Gastroesophageal sphincter (tissue), 4 donors: ENCODE measurements around the gene OXLD1. TPM values are rescaled to one million over a fixed set of nuclear protein-coding genes. Genes with fewer than 3 reads are reported as not detected.

Experiments
- ATAC-seq: fragments of 150-250 bp; one replicate; pipeline ENCODE4 v1.9.1; 2016; ENCODE audit warnings: mild to moderate bottlenecking, moderate library complexity
- H3K27ac ChIP-seq, 4 donors: fragments of 200-600 bp; sonication (generic) in 3 of 4; 1 replicate in 3 of 4; 2 replicates in 1 of 4; pipeline ENCODE4 v1.5.1; 2016 to 2019
- H3K27me3 ChIP-seq: fragments of 200-600 bp; sonication (generic); one replicate; pipeline ENCODE4 v1.5.1; 2019
- H3K36me3 ChIP-seq, 2 donors: fragments of 200-600 bp; sonication (generic); one replicate each; pipeline ENCODE4 v1.5.1; 2019; ENCODE audit warnings: control low read depth in 1 of 2
- H3K4me1 ChIP-seq, 3 donors: fragments of 200-600 bp; sonication (generic); 1 replicate in 2 of 3; 2 replicates in 1 of 3; pipeline ENCODE4 v1.5.1; 2016 to 2019; ENCODE audit warnings: control low read depth in 2 of 3
- H3K4me3 ChIP-seq, 2 donors: fragments of 200-600 bp; sonication (generic); one replicate each; pipeline ENCODE4 v1.5.1; 2019; ENCODE audit warnings: mild to moderate bottlenecking in 1 of 2, moderate library complexity in 1 of 2
- H3K9me3 ChIP-seq, 3 donors: fragments of 200-600 bp; sonication (generic); one replicate each; pipeline ENCODE4 v1.5.1; 2017 to 2019; ENCODE audit warnings: control low read depth in 2 of 3
- EP300 ChIP-seq: sonication (generic); formaldehyde crosslinking; IDR thresholded peaks from one replicate; pipeline ENCODE4 v1.6.1; 2017; ENCODE audit warnings: antibody characterized with exemption, mild to moderate bottlenecking
- POLR2A ChIP-seq, 2 donors: fragments of 450-650 bp; IDR thresholded peaks; one replicate each; pipeline ENCODE4 v1.6.1; 2017; ENCODE audit warnings: antibody characterized with exemption in 2 of 2, mild to moderate bottlenecking in 2 of 2, moderate library complexity in 1 of 2
- POLR2AphosphoS5 ChIP-seq: sonication (generic); formaldehyde crosslinking; IDR thresholded peaks from one replicate; pipeline ENCODE4 v1.6.1; 2017; ENCODE audit warnings: antibody characterized with exemption
- WGBS, 2 donors: methylation state at CpG; one replicate each; pipeline ENCODE4 v1.1.5; 2018; ENCODE audit warnings: low coverage in 1 of 2; 5-methylcytosine and 5-hydroxymethylcytosine counted together
- total RNA-seq, 4 donors: library from RNA; depleted of rRNA; stranded (reverse); fragments of >200 nt; gene quantifications; one replicate each; pipeline ENCODE4 v1.1.0, GENCODE V29; 2016
- TF ChIP-seq, protein P1 (sequence below), 4 experiments: fragments of 200-600 bp in 2 of 4; fragments of 450-650 bp in 2 of 4; sonication (generic) in 1 of 4; IDR thresholded peaks; one replicate each; pipeline ENCODE4 v1.5.1; 2017 to 2019; ENCODE audit warnings: antibody characterized with exemption in 4 of 4, mild to moderate bottlenecking in 2 of 4, moderate library complexity in 2 of 4

Gene OXLD1
- total RNA-seq, 4 donors from 2014 or later, result 19.4 to 31.8 (median 25.3) TPM

DNA sequence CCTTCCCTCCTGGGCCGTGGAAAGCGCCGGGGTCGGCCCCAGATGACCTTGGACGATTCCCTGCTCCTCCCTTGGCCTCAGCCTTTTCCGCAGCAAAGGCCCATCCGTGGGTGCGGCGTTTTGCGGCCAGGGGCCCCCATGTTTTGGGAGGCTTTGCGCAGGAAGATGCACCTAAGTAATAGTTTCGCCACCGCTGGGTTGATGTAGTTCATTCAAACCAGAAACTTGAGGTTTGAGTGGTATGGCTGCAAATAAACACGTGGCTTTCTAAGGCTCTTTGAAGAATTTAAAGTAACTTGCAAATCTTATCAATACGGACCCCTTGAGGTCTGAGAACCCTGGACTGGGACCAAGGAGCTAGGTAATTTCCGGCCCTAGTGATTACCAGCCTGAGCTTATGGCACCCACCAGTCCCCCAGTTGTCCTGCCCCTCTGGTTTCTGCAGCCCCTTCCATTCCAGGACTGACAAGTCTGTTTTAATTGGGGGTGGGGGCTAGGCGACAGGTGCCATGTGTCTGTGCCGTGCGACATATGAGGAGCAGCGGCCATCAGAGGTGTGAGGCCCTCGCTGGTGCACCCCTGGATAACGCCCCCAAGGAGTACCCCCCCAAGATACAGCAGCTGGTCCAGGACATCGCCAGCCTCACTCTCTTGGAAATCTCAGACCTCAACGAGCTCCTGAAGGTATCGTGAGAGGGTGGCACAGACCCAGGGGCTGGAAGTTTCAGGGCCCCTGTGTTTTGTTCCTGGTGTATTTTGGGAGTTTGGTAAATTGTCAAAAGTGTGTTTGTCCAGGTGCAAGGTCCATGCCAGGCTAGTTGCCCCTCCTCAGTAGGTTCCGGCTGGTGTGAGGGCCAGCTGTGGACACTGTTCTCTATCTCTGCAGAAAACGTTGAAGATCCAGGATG is 37.6 kb upstream of the OXLD1 start:
- peak overlapping the region; percentile 88 to 97 (median 93) for H3K27ac ChIP-seq
- 1 to 2% methylated on average over 9 to 10 of the region's 27 CpGs for WGBS, 2 donors
- H3K9me3 ChIP-seq, result no peaks in the 10 kb centered on the region
- H3K36me3 ChIP-seq, result peaks cover 0 to 71% of the 10 kb centered on the region in 2 donors
- no peak for ATAC-seq
- no peaks in the 10 kb centered on the region for H3K27me3 ChIP-seq
- H3K4me3 ChIP-seq, result peak overlapping the region; percentile 42 to 98
- TF ChIP-seq POLR2AphosphoS5 (no peak), EP300 (no peak), POLR2A (IDR thresholded peaks at IDR 0.05) (no peak)
- TF ChIP-seq, protein P1, sequence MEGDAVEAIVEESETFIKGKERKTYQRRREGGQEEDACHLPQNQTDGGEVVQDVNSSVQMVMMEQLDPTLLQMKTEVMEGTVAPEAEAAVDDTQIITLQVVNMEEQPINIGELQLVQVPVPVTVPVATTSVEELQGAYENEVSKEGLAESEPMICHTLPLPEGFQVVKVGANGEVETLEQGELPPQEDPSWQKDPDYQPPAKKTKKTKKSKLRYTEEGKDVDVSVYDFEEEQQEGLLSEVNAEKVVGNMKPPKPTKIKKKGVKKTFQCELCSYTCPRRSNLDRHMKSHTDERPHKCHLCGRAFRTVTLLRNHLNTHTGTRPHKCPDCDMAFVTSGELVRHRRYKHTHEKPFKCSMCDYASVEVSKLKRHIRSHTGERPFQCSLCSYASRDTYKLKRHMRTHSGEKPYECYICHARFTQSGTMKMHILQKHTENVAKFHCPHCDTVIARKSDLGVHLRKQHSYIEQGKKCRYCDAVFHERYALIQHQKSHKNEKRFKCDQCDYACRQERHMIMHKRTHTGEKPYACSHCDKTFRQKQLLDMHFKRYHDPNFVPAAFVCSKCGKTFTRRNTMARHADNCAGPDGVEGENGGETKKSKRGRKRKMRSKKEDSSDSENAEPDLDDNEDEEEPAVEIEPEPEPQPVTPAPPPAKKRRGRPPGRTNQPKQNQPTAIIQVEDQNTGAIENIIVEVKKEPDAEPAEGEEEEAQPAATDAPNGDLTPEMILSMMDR (IDR thresholded peaks at IDR 0.05), result no peak
- peaks cover 0 to 41% (median 26%) of the 10 kb centered on the region in 3 donors for H3K4me1 ChIP-seq

DNA sequence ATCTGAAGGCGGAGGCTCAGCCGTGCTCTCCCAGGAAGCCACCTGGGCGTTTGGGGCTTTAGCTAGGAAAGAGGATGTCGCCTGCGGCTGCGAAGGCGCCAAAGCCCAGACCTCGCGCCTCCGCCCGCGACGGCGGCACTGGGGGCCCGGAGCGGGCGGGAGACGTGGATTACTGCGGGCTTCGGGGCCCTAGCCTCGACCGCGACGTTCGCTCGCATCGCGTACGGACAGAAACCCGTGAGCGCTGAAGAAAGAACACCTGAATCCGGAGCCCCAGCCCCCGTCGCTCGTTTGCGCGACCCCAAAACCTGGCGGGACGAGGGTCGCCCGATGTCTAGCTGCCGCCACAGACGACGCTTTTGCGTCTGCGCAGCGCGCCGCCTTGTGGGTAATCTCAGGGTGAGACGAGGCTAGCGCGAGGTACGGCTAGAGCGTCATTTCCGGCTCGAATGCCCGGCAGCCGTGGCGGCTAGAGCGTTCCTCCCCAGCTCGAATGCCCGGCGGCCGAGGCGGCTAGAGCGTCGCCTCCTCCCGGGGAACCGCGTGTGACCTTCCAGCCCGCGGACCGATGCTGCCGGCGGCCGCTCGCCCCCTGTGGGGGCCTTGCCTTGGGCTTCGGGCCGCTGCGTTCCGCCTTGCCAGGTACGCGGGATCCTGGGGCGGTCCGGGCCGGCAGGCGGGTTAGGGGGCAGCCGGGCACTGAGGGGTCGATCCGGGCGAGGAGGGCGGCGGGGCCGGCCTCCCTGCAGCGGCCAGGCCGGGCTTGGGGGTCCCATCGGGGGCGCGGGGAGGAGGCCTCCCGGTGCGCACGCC is 36.7 kb upstream of the OXLD1 start, which contains the start of gene MRPL12:
Gene MRPL12 (plus strand): TSS at position 434 of the 813 bp plus-strand sequence. CDS start 135 bp downstream, at position 569.
- peak; percentile 94 for ATAC-seq
- Histone ChIP-seq H3K4me1 (peaks cover 0 to 41% (median 26%) of the 10 kb centered on the region in 3 donors), H3K4me3 (peak within 1 kb of the TSS; percentile 42 to 98), H3K36me3 (peaks cover 0 to 76% of the 10 kb centered on the region in 2 donors), H3K27me3 (no peaks in the 10 kb centered on the region), H3K27ac (peak within 1 kb of the TSS; percentile 88 to 97 (median 93)), H3K9me3 (no peaks in the 10 kb centered on the region)
- WGBS, 2 donors, result 0% methylated on average over 14 to 15 of the region's 102 CpGs
- TF ChIP-seq POLR2AphosphoS5 (peak; percentile 93), POLR2A (IDR thresholded peaks at IDR 0.05) (peak; percentile 86 to 90), EP300 (no peak)
- TF ChIP-seq, protein P1 (IDR thresholded peaks at IDR 0.05), result peak in 3 of 4 experiments; percentile 28 to 62 (median 50)

DNA sequence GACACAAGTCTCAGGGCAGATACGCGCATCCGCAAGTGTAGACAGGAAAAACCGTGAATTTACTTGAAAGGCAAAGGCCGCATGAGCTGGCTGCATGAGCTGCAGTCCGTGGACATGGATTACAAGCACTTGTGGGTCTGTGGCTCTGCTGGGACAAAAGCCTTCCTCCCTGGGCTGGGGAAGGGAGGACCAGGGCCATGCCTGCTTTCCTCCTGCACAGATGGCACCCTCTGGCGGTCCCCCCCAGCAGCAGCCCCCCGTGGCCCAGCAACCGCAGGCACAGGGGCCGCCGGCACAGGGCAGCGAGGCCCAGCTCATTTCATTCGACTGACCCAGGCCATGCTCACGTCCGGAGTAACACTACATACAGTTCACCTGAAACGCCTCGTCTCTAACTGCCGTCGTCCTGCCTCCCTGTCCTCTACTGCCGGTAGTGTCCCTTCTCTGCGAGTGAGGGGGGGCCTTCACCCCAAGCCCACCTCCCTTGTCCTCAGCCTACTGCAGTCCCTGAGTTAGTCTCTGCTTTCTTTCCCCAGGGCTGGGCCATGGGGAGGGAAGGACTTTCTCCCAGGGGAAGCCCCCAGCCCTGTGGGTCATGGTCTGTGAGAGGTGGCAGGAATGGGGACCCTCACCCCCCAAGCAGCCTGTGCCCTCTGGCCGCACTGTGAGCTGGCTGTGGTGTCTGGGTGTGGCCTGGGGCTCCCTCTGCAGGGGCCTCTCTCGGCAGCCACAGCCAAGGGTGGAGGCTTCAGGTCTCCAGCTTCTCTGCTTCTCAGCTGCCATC is 35.1 kb upstream of the OXLD1 start:
- H3K36me3 ChIP-seq, result peaks cover 0 to 76% of the 10 kb centered on the region in 2 donors
- H3K4me3 ChIP-seq, result peak overlapping the region in 1 of 2 donors; percentile 98
- TF ChIP-seq POLR2A (IDR thresholded peaks at IDR 0.05) (no peak), POLR2AphosphoS5 (no peak), EP300 (no peak)
- TF ChIP-seq, protein P1 (IDR thresholded peaks at IDR 0.05), result no peak
- no peaks in the 10 kb centered on the region for H3K9me3 ChIP-seq
- no peaks in the 10 kb centered on the region for H3K27me3 ChIP-seq
- H3K27ac ChIP-seq, result peak overlapping the region in 3 of 4 donors; percentile 92 to 97 (median 94)
- H3K4me1 ChIP-seq, result peaks cover 0 to 41% (median 26%) of the 10 kb centered on the region in 3 donors
- 56 to 80% methylated on average over 5 to 6 of the region's 23 CpGs for WGBS, 2 donors
- no peak for ATAC-seq

DNA sequence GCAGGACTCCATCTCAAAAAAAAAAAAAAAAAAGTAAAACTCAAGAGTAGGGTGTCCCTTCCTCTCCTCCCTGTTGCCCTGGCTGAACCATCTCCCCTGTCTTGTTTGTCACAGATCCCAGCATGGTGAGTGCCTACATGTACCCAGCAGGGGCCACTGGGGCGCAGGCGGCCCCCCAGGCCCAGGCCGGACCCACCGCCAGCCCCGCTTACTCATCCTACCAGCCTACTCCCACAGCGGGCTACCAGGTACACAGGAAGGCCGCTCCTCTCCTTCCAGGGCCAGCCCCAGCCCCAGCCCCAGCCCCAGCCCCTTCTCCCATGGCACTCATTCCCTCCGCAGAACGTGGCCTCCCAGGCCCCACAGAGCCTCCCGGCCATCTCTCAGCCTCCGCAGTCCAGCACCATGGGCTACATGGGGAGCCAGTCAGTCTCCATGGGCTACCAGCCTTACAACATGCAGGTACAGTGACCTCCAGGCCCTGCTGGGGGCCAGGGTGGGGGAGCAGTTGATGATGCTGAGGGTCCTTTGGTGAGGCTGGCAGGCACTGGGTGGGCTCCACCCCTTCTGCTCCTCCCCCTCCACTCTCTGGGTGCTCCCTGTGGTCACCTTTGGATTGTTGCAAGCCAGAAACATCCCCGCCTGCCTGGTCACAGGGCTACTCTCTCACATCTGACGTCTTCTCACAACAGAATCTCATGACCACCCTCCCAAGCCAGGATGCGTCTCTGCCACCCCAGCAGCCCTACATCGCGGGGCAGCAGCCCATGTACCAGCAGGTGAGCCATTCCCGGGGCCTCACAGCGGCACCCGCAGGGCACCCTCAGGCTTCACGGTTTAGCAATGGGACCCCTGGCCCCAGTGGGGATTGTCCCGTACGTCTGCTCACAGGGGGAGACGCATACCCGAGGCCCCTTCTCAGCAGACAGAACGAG is 34.2 kb upstream of the OXLD1 start:
- H3K27me3 ChIP-seq, result no peaks in the 10 kb centered on the region
- WGBS, 2 donors, result 72 to 83% methylated on average over 2 to 9 of the region's 25 CpGs
- H3K4me1 ChIP-seq, result peaks cover 0 to 41% (median 26%) of the 10 kb centered on the region in 3 donors
- no peak for TF ChIP-seq EP300
- no peak for TF ChIP-seq POLR2AphosphoS5
- no peaks in the 10 kb centered on the region for H3K9me3 ChIP-seq
- ATAC-seq, result no peak
- H3K27ac ChIP-seq, result no peak overlapping the region
- no peak overlapping the region for H3K4me3 ChIP-seq
- H3K36me3 ChIP-seq, result peaks cover 0 to 76% of the 10 kb centered on the region in 2 donors
